Middle frontal gyrus (tissue), 1 donor: ENCODE measurements around the gene KIF6.
A peak's percentile ranks its signal among the peaks of the same experiment; 100 is the strongest.

Experiments
- DNase-seq: peaks from one replicate; pipeline ENCODE4 v3.0.0-alpha.2; 2015; ENCODE audit warnings: low spot score; ENCODE audit errors: extremely low spot score

KIF6 gene

DNA sequence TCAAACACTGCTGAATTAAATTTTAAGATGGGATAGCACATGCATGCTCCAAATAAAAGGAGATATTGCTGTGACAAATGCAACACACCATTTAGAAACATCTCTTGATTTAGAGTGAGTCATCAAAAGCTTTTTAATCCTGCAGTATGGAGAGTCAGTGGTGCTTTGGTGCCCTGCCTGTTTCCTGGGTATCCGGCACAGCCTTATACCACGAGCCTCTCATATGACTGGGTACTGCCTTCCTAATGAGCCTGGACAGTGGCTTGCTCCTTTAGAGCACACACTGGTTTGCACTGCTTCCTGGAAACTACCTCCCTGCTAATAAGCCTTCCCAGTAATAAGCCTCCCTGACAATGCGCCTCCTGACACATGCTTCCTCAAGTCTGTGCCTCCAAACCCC lies 337.4 kb downstream of the KIF6 start:
- DNase-seq: no peak

DNA sequence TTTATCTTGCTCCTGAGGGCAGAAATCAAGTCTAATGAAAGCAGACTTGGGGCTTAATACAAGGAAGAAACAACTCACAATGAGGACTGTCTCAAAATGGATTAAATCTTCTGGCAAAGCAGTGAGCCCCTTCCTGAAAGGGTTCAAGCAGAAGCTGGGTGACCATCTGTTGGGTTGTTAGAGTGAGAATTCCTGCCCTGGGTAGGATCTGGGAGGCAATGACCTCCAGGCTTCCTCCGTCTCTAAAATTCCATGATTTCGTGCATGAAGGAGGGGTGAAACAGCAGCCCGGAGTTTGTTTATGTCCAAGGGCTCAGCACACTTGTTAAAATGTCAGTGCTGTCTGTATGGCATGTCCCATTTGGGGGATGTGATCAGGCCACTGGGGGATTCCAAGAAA lies 338.7 kb downstream of the KIF6 start:
- DNase-seq: no peak

DNA sequence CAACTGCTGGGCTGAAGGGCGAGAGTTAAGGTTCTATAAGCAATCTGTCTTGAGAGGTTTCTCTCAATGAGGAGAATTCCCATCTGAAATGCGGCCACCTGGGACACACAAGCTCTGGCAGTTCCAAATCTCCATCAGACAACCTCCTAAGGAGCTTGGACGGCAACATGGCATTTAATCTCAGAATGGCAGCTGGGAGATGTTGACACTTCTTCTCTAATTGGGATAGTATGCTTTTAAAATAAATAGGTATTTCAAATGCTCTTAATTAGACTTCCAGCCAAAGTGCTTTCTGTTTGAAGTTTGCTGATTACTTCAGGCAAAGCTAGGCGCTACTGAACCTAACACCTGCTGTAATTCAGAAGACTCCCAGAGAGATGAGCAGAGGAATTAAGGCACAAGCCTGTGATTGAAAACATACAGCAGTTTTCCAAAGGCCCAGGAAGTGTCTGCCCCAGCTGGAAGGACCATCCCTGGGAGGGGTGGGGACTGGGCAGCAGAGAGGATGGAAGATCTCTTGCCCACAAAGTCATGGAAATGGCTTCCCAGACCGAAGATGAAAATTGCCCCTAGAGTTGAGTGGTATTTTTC lies 343.6 kb downstream of the KIF6 start:
- DNase-seq: no peak

DNA sequence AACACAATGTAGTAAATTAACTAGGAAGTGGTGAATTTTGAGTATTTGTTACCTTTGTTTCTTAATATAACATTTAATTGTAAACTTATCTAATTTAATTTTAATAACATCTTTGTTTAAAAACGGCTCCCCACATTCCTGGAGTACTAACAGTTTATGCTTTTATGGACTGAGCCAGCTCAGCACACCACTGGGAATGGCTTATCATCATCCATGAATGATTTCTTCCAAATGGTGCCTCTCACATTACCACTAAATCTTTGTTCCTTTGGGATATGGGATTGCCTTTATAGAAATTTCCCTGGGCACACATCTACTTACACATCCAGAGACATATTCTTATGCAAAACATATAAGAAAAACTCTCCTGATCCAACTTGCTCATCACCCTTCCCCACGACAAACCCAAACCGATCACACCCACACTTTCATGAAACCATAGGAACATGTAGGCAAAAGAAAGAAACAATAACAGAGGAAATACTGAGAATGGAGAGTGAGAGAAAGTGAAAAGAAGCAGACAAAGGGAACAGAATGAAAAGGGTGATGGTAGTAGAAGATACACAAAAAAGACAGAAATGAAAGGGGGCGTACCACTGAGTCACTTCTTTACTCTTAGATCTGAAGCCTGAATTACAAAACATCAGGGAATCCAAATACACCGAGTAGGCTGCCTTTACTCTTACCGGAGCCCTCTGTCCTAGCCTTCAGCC lies 344.2 kb downstream of the KIF6 start:
- no peak for DNase-seq

DNA sequence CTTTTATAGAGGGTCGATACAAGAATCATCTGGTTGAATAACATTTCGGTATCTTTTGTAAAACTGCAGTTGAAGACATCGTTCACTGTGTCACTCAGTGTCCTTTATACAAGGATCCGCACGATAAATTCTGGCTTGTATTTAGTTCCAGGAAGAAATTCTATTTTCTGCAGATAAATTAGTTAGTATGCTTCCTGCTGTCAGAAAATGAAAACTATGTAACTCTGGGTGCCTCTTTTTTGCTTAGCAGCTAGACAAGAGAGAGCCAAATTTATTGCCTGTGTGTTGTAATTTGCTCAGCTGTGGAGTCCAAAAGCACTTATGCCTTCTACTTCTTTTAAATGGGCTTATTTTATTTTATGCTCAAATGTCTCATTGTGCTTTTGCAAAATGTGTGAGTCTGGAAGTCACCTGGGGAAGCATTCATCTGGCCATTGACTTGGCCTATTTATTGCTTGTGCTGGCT lies 346.2 kb downstream of the KIF6 start:
- no peak for DNase-seq

DNA sequence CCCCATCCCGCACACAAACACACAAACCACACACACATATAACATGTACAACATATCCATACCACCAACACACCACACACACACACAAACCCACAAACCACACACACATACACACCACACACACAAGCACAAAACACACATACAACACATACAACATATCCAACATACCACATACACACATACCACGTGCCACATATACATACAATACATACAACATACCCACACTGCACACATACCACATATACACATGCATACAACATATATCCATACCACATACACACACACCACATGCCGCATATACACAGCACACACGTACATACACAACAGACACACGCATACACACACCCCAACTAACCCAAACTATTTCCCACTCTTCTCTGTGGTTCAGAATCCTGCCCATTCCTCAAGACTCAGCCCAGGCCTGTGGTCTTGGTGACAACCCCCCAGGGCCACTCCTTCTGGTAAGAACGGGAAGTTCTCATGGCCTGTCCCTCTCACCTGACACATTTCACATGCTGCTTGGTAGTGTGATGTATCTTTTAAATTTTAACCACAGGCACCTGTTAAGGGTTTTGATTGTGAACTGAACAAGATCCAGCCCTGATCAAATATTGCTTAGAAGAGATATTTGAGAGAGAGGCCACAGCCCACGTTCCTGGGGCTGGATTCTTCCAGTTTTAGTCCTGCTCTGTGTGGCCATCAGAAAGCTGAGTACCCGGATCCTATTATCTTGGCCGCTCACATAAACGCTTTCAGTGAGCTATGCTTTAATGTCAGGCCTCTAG lies 346.8 kb downstream of the KIF6 start:
- no peak for DNase-seq

DNA sequence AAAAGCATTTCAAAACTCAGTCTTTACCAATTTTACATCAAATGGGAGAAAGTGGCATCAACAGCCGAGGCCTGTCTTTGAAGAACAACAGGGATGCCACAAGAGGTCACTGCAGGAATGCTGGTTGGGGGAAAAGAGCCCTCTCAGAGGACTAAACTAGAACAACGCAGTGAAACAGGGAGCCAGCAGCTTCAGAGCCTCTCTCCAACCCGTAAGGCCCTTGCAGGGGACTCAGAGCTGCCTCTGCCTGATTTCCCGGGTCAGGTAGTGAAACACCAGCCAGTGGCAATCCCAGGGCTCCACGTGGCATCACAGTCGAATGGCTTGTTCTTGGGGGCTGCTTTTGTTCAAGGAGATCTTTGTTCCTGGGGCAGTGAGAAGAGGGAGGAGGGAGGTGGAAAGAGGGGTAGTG lies 347.7 kb downstream of the KIF6 start:
- peak; percentile 65 for DNase-seq

DNA sequence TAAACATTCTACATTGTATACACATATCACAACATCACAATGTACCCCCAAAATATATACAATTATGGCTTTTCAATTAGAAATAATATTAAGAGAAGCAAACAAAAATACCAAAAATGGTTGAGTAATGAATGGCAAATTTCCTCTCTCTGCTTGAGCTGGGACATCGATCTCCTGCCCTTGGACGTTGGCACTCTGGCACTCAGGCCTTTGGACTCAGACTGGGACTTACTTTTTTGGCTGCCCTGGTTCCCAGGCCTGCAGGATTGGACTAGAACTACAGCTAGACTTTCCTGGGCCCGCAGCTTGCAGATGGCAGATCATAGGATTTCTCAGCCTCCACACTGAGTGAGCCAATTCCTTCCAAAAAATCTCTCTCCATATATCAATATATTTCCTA lies 349.8 kb downstream of the KIF6 start:
- no peak for DNase-seq

DNA sequence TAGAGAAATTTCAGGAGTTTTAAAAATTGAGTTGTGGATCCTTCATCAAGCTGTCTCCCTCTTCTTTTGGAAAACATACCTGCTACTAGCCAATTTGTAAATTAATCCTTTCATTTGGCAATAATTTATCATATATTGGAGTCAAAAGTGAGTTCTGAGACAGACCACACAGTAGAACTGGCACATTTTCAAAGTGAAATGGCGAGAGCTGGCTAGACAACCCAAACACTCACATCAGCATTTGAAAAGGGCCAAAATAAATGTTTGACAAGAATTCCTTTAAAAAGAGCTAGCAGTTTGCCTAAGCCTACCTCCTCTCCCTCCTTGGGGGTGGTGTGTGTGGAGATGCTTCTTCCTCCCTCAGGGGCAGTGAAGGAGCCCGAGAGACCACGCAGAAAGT lies 354.8 kb downstream of the KIF6 start:
- DNase-seq: no peak

DNA sequence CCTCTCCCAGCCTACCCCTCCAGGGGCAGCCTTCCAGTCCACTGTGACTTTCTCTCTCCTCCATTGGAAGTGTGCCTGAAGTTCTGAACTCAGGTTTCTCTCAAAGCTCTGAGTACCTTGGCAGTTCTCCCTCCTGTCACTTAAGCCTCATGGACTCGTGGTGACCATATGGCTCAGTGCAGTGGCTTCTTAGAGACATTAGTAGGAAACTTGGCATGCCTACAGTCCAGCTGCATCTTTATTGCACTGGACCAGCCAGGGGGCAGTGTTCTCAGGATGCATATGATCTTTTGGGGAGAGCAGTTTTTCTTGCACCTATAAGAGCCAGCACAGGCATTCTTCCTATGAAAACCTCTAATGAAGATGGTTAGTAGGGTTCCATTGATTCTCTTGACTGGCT lies 355.2 kb downstream of the KIF6 start:
- no peak for DNase-seq

DNA sequence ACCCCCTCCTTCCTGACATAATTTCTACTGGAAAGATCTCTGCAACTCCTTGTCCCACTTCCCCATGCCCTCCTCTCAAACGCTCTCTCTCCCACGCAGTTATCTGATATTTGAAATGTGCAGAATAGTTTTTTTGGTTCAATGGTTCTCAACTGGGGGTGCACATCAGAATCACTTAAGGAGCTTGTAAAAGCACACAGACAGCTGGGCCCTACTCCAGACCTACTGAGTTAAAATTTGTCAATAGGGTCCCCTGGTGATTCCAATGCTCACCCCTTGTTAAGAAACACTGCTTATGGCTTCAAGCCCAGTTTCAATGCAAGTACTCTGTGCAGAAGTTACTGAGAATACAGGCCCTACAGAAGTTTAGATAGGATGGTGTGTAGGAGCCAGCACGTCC lies 357.5 kb downstream of the KIF6 start:
- no peak for DNase-seq

DNA sequence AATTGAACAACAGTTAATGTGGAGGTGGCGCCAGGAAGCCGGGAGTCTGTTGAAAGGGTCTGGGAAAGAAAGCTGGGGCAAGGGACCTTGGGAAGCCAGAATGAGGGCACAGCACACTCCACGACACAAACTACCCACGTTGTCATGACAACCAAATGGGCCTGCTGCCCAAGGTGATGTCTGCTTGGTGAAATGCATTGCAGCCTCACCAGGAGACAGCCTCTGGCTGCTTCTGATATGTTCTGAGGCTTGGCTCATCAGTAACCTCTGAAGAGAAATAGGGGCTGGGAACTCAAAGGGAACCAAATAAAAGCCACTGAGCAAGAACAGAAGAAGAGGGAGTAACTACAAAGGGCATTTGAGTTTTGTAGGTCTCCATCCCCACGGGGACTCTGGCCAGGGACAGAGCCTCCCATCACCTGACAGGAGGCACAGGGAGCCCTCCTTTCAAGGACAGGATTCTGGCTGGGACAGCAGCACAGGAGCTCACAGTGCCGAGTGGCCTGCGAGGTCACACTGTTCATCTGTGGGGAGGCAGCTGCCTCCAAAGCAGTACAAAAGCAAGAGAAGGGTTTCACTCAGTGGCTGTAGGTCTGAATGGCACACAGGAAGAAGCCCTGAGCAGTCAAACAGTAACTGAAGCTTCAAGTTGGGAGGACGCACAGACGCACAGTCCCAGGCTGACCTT lies 358.1 kb downstream of the KIF6 start:
- DNase-seq: no peak

DNA sequence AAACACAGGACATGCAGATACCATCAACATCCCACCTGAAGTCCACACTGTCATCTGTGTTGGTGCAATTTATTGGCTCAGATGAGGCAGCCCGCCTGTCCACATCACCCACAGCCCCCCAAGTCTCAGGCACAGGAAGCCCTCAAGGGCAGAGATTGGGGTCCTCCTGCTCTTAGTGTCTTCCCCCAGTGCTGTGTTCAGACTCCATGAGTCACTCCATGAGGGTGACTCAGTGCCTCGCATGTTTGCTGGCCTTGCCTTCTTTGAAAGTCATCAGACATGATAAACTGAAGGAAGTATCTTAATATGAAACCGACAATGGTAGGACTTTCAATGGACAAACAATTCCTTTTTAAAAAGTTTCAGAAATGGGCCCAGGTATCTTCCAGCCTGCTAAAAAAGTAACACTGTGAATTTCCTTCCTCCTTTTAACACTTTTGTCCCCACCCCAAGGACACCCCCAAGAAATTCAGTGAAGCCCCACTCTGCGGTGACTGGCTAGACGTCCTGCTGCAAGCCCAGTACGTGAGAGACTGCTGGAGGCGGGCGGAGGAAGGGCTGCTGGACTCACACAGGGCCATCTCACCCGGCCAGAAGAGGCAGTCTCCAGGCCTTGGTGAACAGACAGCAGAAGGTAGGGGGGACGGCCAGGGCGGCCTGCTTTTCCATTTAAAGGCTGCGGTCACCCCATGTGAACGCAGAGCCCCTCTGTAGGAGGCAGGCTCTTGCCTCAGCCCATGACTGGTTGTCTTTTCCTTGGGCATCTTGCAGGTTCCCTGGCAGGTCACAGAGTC lies 359.7 kb downstream of the KIF6 start:
- no peak for DNase-seq

DNA sequence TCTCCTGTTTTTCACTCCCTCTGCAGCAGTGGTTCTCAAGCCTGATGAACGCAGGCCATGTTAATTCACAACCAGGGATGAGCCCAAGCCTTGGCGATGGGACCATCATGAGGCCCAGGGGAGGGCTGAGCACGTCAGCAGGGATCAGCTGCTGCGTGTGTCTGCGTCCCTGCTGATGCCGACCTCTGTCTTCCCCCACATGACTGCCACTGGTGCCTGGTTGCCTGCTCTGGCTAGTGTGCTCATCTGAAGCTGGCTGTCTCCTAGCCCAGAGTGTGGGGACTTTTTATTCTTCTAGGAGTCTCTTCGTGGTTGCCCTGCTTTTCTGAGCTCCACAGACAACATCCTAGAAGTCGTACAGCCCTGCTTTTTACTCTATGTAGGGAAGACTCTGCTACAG lies 361.9 kb downstream of the KIF6 start:
- DNase-seq: no peak

DNA sequence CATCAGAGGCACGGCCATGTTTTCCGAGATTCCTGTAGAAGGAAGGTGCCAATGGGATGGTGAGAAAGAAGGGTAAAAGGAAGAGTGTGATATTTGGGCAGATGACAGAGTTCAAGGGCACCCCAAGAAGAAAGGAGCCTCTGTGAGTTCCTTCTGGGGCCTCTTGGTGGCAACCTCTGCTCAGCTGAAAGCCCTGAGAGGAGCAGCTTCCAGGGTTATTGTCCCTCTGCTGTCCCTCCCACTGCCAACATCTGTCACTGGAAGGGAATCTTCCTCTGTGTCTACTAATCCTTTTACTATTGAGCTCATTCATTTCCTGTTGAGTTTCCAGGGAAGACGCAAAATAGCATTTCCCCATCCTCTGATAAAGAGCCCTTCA lies 362.7 kb downstream of the KIF6 start:
- DNase-seq: no peak

DNA sequence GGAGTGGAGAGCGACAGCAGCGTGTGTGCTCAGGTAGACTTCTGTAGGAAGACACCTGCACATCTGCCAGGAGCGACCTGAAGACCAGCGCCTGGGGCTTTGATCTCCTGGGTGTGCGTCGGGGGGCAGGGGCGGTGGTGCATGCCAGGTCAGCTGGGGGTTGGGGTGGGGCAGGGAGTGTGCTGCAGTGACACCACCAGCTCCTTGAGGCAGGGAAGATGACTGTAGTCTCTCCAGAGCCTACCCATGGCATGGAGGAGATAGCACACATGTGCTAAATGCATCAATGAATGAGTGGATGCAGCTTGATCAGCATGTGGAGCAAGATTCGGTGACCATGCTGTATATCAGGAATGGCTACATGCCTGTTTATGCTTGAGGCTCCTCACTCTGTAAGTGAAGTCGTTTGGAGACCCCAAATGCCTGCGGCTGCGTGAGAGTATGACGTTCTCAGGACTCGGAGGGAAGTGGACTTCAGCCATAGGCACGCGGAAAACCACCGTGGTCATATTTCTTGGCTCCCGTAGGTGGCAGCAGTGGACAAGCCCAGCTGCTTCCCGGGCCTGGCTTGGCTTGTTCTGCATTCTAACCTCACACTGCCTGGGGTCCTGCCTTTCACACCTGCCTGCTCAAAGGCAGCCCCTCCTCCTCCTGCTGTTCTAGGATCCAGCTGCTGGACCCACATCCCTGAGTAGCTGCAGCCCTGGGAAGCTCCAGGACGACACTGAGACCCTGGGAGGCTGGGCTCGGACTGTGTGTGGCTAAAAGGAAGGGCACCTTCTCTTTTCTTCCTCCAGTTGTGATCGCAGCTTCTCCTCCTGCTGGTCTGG lies 363.3 kb downstream of the KIF6 start:
- peak; percentile 66 for DNase-seq

DNA sequence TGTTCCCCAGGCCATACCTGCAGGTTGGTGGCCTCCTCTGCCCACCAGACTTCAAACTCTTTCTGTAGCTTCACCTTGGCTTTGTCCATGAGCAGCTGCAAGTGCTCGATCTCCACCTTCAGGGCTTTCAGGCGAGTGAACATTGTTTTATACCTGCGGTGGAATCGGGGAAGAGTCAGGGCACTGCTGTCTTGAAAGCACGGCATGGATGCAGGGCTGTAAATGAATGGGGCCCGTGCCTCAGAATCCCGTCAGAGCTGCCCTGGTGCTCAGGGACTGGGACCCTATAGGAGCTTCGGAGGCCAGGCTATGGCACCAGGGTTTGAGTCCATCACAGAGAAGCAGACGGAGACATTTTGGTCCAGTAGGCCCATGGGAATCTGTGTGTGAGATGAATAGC lies 364.8 kb downstream of the KIF6 start:
- no peak for DNase-seq

DNA sequence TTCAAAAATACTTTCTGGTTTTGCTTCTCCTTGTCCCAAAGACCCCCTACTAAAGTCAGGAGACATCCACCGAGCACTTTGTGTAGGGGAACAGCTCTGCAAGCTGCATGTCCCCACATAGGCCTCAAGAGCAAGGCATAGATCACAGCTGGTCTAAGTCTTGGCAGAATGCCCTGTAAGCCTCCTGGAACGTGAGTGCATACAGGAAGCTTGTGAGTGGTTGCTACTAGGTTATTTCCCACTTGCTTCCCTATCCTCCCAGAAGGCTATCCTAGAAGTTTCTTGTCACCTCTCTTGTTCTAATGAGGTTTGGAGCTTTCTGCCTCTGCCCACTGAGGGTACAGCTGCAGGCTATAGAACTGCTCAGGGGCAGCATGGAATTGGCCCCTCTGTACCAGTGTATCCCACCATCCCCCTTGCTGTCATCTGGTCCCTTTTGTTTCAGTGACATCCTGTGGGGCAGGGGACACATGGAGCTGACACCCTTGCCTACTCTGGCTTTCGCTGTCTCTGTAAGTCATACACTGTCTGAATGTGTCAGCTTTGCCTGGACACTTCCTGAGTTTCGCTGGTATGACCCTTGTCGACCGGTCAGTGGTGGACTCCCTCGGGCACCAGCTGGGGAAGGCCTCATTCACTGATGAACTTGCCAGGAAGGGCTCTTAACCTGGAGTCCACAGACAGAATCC lies 367.1 kb downstream of the KIF6 start:
- no peak for DNase-seq

DNA sequence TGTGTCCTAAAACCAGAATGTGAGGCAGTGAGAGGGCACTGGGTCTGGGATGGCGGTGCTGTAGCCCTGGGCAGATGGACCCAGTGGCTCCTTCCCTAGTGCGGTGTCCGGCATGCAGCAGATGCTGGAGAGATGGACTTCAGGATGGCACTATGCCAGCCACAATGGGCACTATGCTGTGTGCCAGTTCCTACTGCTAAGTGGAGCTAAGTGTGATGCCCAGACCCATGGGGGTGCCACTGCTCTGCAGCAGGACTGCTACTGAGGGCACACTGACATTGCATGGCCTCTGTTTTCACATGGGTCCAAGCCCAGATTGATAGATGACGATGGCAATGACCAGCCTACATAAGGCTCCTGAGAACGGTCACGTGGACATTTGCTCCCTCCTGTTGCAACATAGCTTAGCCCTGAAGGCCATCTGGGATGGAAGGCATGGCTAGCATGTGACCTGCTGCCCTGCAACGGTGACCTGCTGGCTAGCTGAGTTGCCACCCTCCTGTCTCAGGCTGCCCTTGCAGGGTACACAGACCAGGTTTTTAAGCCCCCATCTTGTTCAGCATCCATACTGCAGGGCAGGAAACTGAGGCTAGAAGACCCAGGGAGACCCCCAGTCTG lies 371.4 kb downstream of the KIF6 start:
- no peak for DNase-seq
